Subcutaneous adipose tissue (tissue), 4 donors: ENCODE data around the gene ADCY3. TPM values are rescaled to one million over a fixed set of nuclear protein-coding genes. Genes with fewer than 3 reads are reported as not detected.

ENCODE experiments used
- total RNA-seq, 4 donors: library from RNA; depleted of rRNA; stranded (reverse); fragments of >200 nt; gene quantifications; one replicate each; pipeline ENCODE4 v1.1.0, GENCODE V29; 2016
- TF ChIP-seq, protein P1 (sequence below): fragments of 450-650 bp; IDR thresholded peaks from one replicate; pipeline ENCODE4 v1.5.1; 2016; ENCODE audit warnings: low read depth, mild to moderate bottlenecking, control low read depth, antibody characterized with exemption, moderate library complexity

ADCY3 gene
- total RNA-seq, 4 donors from 2014 or later, result 39.2 to 133 (median 74.5) TPM

DNA sequence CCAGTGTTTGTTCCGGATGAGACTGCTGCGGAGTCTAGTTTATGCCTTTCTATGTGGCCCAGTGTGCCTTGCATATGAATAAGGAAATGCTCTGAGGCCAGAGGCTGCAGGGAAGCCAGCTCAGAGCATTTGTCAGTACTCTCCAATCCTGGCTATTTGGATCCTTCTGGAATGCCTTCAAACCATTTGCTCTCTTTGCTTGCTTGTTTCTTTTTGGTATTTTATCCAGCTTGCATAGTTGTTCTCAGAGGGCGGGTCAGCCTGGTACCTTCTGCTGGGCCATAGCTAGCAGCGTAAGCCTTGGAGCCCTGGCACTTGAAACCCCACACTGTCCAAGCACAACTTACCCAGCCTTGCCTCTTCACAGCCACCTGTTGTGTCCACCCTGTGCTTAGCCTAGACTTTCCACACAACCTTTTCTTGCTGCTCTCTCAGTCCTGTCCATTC lies 106.3 kb downstream of the ADCY3 start:
- TF ChIP-seq, protein P1, sequence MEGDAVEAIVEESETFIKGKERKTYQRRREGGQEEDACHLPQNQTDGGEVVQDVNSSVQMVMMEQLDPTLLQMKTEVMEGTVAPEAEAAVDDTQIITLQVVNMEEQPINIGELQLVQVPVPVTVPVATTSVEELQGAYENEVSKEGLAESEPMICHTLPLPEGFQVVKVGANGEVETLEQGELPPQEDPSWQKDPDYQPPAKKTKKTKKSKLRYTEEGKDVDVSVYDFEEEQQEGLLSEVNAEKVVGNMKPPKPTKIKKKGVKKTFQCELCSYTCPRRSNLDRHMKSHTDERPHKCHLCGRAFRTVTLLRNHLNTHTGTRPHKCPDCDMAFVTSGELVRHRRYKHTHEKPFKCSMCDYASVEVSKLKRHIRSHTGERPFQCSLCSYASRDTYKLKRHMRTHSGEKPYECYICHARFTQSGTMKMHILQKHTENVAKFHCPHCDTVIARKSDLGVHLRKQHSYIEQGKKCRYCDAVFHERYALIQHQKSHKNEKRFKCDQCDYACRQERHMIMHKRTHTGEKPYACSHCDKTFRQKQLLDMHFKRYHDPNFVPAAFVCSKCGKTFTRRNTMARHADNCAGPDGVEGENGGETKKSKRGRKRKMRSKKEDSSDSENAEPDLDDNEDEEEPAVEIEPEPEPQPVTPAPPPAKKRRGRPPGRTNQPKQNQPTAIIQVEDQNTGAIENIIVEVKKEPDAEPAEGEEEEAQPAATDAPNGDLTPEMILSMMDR, result no peak

DNA sequence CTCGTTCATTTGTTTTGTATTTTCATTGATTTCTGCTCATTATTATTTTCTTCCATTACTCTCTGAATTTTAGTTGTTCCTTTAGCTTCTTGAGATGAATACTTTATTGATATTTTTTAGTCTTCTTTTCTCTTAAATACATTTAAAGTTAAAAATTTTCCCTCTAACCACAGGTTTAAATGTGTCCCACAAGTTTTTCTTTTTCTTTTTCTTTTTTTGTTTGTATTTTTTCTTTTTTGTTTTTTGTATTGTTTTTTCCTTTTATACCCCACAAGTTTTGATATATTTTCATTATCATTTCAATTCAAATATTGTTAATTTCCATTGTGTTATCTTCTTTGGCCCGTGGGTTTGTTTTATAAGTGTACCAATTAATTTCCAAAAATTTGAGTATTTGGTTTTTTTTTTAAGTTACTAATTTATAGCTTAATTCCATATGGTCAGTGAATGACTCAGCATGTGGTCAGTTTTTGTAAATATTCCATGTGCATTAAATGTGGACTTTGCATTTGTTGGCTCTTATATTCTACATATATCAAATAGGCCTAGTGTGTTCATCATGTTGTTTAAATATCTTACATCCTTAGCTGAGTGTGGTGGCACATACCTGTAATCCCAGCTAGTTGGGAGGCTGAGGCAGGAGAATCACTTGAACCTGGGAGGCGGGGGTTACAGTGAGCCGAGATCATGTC lies 110.6 kb downstream of the ADCY3 start:
- TF ChIP-seq, protein P1, result no peak

DNA sequence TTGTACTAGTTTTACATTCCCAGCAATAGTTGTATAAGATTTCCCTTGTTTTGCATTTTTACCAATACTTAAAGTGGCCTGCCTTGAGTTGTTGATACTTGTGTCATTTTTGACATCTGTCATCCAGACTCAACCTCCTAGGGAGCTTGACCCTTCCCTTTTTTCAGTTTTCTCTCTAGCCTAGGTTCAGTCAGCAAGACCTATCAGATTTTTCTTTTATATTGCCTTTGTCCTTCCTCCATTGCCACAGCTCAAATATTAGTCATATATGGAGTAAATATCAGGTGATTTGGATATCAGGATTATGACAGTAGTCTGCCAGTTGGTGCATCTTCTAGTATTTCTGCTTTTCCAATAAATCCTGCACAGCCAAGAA lies 113.4 kb downstream of the ADCY3 start:
- TF ChIP-seq, protein P1, result no peak

DNA sequence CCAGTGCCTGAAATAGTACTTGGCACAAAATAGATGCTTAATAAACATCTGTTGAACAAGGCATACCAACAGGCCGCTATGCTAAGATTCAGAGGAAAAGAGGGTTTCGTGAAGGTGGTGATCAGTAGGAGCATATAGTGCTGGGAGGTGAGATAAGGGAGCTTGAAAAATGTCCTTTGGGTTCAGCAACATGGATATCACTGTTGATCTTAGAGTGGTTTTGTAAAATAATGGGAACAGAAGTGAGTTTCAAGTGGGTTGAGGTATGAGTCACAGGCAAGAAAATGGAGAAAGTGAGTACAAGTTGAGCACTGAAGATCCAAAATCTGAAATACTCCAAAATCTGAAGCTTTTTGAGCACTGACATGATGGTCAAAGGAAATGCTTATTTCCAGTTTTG lies 122.4 kb downstream of the ADCY3 start:
- TF ChIP-seq, protein P1, result no peak

DNA sequence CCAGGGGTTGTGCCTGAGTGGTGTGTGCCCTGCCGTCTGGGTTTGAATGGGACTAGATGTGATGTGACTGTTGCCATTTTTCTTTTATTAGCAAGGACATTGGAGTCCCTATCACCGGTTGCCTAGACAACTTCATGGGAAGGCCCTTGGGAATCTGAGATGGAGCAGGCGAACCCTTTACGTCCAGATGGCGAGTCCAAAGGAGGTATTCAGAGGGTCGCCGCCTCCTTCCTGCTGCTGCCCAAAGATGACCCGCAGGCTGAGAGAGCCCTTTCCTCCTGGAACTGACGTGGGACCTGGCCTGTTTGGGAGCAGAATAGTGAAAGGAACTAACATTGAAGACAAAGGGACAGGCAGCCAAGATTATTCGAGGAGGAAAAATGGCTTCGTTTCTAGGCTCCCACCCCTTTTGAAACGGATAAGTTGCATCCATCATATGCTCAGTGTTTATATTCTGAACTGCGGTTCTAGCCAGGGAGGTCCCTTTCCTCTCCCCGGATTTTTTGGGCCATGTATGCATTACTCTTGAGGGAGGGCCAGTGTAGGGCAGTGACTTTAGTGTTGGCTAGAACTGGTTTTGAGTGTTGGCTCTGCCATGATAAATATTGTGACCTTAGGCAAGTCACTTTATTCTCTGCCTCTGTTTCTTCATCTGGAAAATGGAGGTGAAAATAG lies 126.1 kb downstream of the ADCY3 start:
- TF ChIP-seq, protein P1, result no peak

DNA sequence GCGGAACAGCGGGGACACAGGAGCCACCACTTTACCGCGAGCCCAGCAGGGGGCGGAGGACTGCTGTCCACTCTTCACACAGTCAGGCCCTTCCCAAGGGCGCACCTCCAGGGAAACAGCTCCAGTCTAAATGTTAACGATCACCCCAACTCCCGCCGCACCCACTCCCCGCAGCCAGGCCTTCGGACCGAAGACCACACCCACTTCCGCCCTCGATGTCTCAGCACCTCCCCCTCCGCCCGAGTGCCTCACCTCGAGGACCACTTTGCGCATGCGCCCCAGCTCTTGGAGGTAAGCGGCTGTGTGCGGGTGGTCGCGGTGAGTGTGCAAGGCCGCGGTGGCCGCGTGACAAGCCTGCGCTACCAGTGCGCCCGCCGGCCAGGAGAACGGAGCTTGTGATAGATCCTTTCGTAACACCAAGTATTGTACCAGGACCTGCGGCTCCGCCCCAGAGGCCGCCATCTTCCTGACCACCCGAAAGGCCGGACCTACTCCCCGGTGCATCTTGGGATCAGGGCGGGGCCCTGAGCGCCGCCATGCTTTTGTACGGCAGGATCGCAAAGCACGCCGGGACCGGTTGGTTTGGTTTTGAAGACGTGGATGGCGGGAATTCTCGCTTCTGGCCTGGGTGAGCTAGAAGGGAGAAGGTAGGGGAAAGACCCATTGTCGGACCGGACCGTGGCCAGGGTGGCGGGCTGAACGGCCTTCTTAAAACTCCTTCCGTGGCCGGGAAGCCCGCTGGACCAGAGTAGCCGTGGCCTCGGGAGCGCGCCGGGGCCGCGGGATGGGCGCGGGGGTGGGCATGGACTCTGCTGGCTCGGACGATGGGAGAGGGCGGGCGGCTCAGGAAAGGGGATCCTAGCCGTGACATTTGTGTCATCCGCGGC lies 126.9 kb downstream of the ADCY3 start, which contains the start of the genes CENPO and PTRHD1:
CENPO (plus strand) TSS at position 552 of the 887 bp plus-strand sequence. CDS start 495 bp downstream, outside the sequence.
PTRHD1 (minus strand) TSS at position 518 of the 887 bp plus-strand sequence; CDS start at position 504, 14 bp downstream.
- TF ChIP-seq, protein P1, result no peak
